KMS-11 (cell line): ENCODE results near the gene KRT25.

Source experiments
- H2AFZ ChIP-seq: fragments of 200-600 bp; sonication (generic); 2 replicates; pipeline ENCODE4 v1.6.1; 2016; ENCODE audit warnings: antibody characterized with exemption, mixed run types, low read depth
- H3K27ac ChIP-seq: fragments of 200-600 bp; sonication (generic); 2 replicates; pipeline ENCODE4 v1.6.1; 2016; ENCODE audit warnings: mild to moderate bottlenecking, mixed run types
- H3K27me3 ChIP-seq: fragments of 200-600 bp; sonication (generic); 2 replicates; pipeline ENCODE4 v1.6.1; 2017; ENCODE audit warnings: mild to moderate bottlenecking, low read depth, mixed run types, moderate library complexity; ENCODE audit not compliant: insufficient read depth
- H3K36me3 ChIP-seq: fragments of 200-600 bp; sonication (generic); 2 replicates; pipeline ENCODE4 v1.6.1; 2017; ENCODE audit warnings: mild to moderate bottlenecking, mixed run types; ENCODE audit not compliant: insufficient read depth
- H3K4me1 ChIP-seq: fragments of 200-600 bp; sonication (generic); 2 replicates; pipeline ENCODE4 v1.6.1; 2016; ENCODE audit warnings: mild to moderate bottlenecking, low read depth, mixed run types; ENCODE audit not compliant: poor library complexity, severe bottlenecking
- H3K4me2 ChIP-seq: fragments of 200-600 bp; sonication (generic); 2 replicates; pipeline ENCODE4 v1.7.0; 2016; ENCODE audit warnings: mild to moderate bottlenecking, mixed run types
- H3K4me3 ChIP-seq: fragments of 200-600 bp; sonication (generic); IDR thresholded peaks from 2 replicates; pipeline ENCODE4 v1.6.1; 2017; ENCODE audit warnings: low read depth, low read length, mixed read lengths; ENCODE audit not compliant: insufficient read depth
- H3K79me2 ChIP-seq: fragments of 200-600 bp; sonication (generic); 2 replicates; pipeline ENCODE4 v1.6.1; 2016; ENCODE audit warnings: low read depth, mixed run types; ENCODE audit not compliant: insufficient read depth
- H3K9ac ChIP-seq: fragments of 200-600 bp; sonication (generic); 2 replicates; pipeline ENCODE4 v1.6.1; 2016; ENCODE audit warnings: mild to moderate bottlenecking, mixed run types
- H4K20me1 ChIP-seq: fragments of 200-600 bp; sonication (generic); 2 replicates; pipeline ENCODE4 v1.6.1; 2016; ENCODE audit warnings: mild to moderate bottlenecking, mixed run types; ENCODE audit not compliant: insufficient read depth
- TF ChIP-seq, protein P1 (sequence below): fragments of 200-600 bp; sonication (generic); conservative IDR thresholded peaks from 2 replicates; pipeline ENCODE4 v1.6.1; 2017; ENCODE audit warnings: low read depth, mild to moderate bottlenecking, antibody characterized with exemption, low read length, moderate library complexity, mixed read lengths

Gene KRT25

DNA sequence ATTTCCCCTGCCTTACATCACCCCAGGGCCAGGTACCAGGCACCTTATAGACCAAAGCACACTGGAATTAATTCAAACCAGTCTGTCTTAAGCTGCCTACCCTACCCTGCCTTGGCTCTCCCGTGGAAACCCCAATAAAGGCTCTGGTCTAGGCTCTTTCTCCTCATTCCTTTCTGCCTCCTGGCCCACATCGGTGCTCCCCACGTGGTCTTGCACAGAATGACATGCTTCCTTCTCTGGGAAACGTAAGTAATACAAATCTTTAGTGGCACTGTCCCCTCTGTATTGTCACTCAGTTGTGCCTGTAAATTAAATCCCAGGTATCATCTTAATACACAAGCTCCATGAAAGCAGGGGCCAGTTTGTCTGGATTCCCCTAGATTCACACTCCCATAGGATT, 16.6 kb downstream of the KRT25 start:
- Histone ChIP-seq H3K9ac (no peak overlapping the region), H3K4me3 (no peak overlapping the region), H3K79me2 (no peaks in the 10 kb centered on the region), H3K36me3 (no peaks in the 10 kb centered on the region), H3K4me2 (no peak overlapping the region), H3K27ac (no peak overlapping the region), H4K20me1 (no peaks in the 10 kb centered on the region), H2AFZ (no peak overlapping the region), H3K27me3 (no peaks in the 10 kb centered on the region), H3K4me1 (no peaks in the 10 kb centered on the region)
- TF ChIP-seq, protein P1, sequence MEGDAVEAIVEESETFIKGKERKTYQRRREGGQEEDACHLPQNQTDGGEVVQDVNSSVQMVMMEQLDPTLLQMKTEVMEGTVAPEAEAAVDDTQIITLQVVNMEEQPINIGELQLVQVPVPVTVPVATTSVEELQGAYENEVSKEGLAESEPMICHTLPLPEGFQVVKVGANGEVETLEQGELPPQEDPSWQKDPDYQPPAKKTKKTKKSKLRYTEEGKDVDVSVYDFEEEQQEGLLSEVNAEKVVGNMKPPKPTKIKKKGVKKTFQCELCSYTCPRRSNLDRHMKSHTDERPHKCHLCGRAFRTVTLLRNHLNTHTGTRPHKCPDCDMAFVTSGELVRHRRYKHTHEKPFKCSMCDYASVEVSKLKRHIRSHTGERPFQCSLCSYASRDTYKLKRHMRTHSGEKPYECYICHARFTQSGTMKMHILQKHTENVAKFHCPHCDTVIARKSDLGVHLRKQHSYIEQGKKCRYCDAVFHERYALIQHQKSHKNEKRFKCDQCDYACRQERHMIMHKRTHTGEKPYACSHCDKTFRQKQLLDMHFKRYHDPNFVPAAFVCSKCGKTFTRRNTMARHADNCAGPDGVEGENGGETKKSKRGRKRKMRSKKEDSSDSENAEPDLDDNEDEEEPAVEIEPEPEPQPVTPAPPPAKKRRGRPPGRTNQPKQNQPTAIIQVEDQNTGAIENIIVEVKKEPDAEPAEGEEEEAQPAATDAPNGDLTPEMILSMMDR: no peak

DNA sequence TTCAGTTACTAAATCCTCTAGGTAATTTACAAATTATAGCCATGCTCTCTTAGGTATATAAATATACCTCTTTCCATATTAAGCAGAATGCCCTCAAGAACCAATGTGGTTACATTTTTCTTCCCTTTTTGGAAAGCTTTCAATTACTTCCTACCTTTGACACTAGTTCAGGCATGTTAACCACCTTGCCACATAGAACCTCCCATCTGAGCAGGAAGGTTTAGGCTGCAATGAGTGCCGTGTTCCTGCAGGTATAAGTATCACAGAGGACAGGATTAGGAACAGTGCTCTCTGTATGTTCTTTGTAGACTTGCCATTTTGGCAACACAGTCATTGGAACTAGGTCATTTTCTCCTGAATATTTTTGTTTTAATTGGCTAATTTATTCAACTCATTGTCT, 20.1 kb downstream of the KRT25 start:
- Histone ChIP-seq H3K79me2 (no peaks in the 10 kb centered on the region), H4K20me1 (no peaks in the 10 kb centered on the region), H3K27me3 (no peaks in the 10 kb centered on the region), H3K9ac (no peak overlapping the region), H2AFZ (no peak overlapping the region), H3K4me1 (no peaks in the 10 kb centered on the region), H3K36me3 (no peaks in the 10 kb centered on the region), H3K4me2 (no peak overlapping the region), H3K4me3 (no peak overlapping the region), H3K27ac (no peak overlapping the region)
- TF ChIP-seq, protein P1: no peak

DNA sequence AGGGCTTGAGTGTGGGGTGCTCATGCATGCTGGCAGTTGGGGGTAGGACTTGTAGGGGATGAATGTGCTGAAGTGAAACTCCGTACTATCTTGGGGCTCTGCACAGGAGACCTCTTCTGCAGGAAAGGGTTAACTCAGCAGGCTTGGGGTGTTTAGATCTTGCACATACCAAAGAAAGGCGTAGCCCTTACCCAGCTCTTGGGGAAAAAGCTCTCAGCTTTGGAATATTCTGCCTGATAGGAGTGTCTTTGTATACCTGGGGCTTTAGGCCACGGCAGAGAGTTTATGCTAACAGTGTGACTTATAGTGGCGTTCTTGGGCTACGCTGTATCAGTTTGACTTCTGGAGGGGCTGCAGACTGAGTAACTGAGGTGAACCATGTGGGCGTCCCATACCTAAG, 21.1 kb downstream of the KRT25 start:
- H3K79me2 ChIP-seq: no peaks in the 10 kb centered on the region
- no peak overlapping the region for H3K9ac ChIP-seq
- H3K27me3 ChIP-seq: no peaks in the 10 kb centered on the region
- H3K4me2 ChIP-seq: no peak overlapping the region
- H3K27ac ChIP-seq: no peak overlapping the region
- no peaks in the 10 kb centered on the region for H3K36me3 ChIP-seq
- H4K20me1 ChIP-seq: no peaks in the 10 kb centered on the region
- TF ChIP-seq, protein P1: no peak
- H3K4me3 ChIP-seq: no peak overlapping the region
- H3K4me1 ChIP-seq: no peaks in the 10 kb centered on the region
- no peak overlapping the region for H2AFZ ChIP-seq

DNA sequence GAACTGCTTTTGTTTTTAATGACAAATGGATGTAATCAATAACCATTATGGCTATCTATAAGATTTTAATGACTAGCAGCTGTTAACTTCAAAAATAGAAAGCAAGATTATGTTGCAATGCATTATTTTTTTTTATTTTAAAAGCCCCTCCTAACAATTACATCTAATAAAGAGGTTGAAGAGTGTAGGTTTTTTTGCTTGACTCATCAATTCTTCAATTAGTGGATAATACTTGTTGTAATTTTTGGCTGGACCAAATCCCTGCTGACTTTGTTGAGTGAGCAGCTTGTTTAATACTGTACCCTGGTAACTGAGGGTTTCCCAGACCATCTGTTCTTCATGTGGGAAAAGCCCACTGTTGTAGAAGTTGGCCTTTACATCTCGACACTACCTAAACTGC, 24.2 kb downstream of the KRT25 start:
- TF ChIP-seq, protein P1: no peak
- Histone ChIP-seq H3K4me1 (no peaks in the 10 kb centered on the region), H3K79me2 (no peaks in the 10 kb centered on the region), H3K27ac (no peak overlapping the region), H3K9ac (no peak overlapping the region), H3K4me2 (no peak overlapping the region), H3K27me3 (no peaks in the 10 kb centered on the region), H3K4me3 (no peak overlapping the region), H4K20me1 (no peaks in the 10 kb centered on the region), H3K36me3 (no peaks in the 10 kb centered on the region), H2AFZ (no peak overlapping the region)
